NCI-H1048 (cell line): ENCODE data around the gene KCNRG.
"Not testable (repeated sequence)": the region's sequence is repeated elsewhere in the genome, so short reads cannot be mapped to it uniquely, and the experiment has no call there.

ENCODE experiments used
- DNase-seq: peaks from one replicate; lab custom pipeline; 2025; lab: John Stamatoyannopoulos, UW

The KCNRG gene

GRCh38 chr13:50012396-50013169 is 2.7 kb upstream of the KCNRG start:
- DNase-seq: no peak

- DNase-seq: no peak
These were observed 858 bp upstream of the KCNRG start for GRCh38 chr13:50014386-50014785.

GRCh38 chr13:50015750-50016149 is 506 bp downstream of the KCNRG start:
- no peak for DNase-seq

- DNase-seq: no peak
These were observed 1.2 kb downstream of the KCNRG start for GRCh38 chr13:50016444-50016843.

GRCh38 chr13:50017819-50018218 is 2.6 kb downstream of the KCNRG start:
- no peak for DNase-seq

- no peak for DNase-seq
These were observed 10.2 kb downstream of the KCNRG start for GRCh38 chr13:50025436-50025835.

- DNase-seq: no peak
These were observed 11.7 kb downstream of the KCNRG start for GRCh38 chr13:50026788-50027473.

GRCh38 chr13:50030315-50030714 is 15.1 kb downstream of the KCNRG start:
- DNase-seq: no peak

GRCh38 chr13:50033725-50034124 is 18.5 kb downstream of the KCNRG start:
- no peak for DNase-seq

GRCh38 chr13:50037788-50038187 is 22.5 kb downstream of the KCNRG start:
- no peak for DNase-seq

- DNase-seq: no peak
These were observed 23.0 kb downstream of the KCNRG start for GRCh38 chr13:50038266-50038665.

- DNase-seq: no peak
These were observed 37.2 kb downstream of the KCNRG start for GRCh38 chr13:50052478-50052877.

- DNase-seq: no peak
These were observed 38.6 kb downstream of the KCNRG start for GRCh38 chr13:50053844-50054243.

GRCh38 chr13:50055454-50055853 is 40.2 kb downstream of the KCNRG start:
- no peak for DNase-seq

GRCh38 chr13:50060718-50061117 is 45.5 kb downstream of the KCNRG start:
- no peak for DNase-seq

GRCh38 chr13:50062336-50062735 is 47.1 kb downstream of the KCNRG start:
- DNase-seq: not testable (repeated sequence)

- DNase-seq: no peak
These were observed 50.5 kb downstream of the KCNRG start for GRCh38 chr13:50065712-50066111.

- DNase-seq: no peak
These were observed 53.3 kb downstream of the KCNRG start for GRCh38 chr13:50068508-50068907.

- DNase-seq: no peak
These were observed 54.0 kb downstream of the KCNRG start for GRCh38 chr13:50069261-50069660.

- DNase-seq: no peak
These were observed 54.9 kb downstream of the KCNRG start for GRCh38 chr13:50070186-50070585.
